HTERT RPE-1 (cell line): ENCODE measurements around the gene DGAT2.

ENCODE experiments used
- in situ Hi-C: fragments of 300-500 bp; cut with MboI; formaldehyde crosslinking; loops from 4 replicates; pipeline ENCODE4 v1.14.3; 2020; ENCODE audit warnings: low sequenced_read_pairs

The DGAT2 gene

GRCh38 chr11:75800136-75800675 lies 31.6 kb downstream of the DGAT2 start:
- in situ Hi-C loops: no loop called here

- in situ Hi-C loops: no loop called here
These were observed 32.3 kb downstream of the DGAT2 start for GRCh38 chr11:75800728-75801361.

GRCh38 chr11:75801362-75802020 lies 32.9 kb downstream of the DGAT2 start:
- in situ Hi-C loops: no loop called here

GRCh38 chr11:75802021-75802912 lies 33.7 kb downstream of the DGAT2 start:
- in situ Hi-C loops: no loop called here

- in situ Hi-C loops: no loop called here
These were observed 34.6 kb downstream of the DGAT2 start for GRCh38 chr11:75802913-75803820.

GRCh38 chr11:75809111-75809510 lies 40.5 kb downstream of the DGAT2 start:
- in situ Hi-C loops: no loop called here

GRCh38 chr11:75809991-75810390 lies 41.4 kb downstream of the DGAT2 start:
- in situ Hi-C loops: no loop called here

- in situ Hi-C loops: no loop called here
These were observed 42.2 kb downstream of the DGAT2 start for GRCh38 chr11:75810637-75811390.

GRCh38 chr11:75811485-75811884 lies 42.9 kb downstream of the DGAT2 start:
- in situ Hi-C loops: no loop called here

- in situ Hi-C loops: no loop called here
These were observed 44.0 kb downstream of the DGAT2 start for GRCh38 chr11:75812542-75813040.

- in situ Hi-C loops: no loop called here
These were observed 44.5 kb downstream of the DGAT2 start for GRCh38 chr11:75813124-75813523.

GRCh38 chr11:75813622-75814039 lies 45.1 kb downstream of the DGAT2 start:
- in situ Hi-C loops: no loop called here

GRCh38 chr11:75814363-75814676 lies 45.7 kb downstream of the DGAT2 start:
- in situ Hi-C loops: no loop called here

- in situ Hi-C loops: no loop called here
These were observed 46.2 kb downstream of the DGAT2 start, which contains the start of gene UVRAG for GRCh38 chr11:75814677-75815344. UVRAG (plus strand) TSS chr11:75815210; CDS start chr11:75815408, 198 bp downstream.

GRCh38 chr11:75815345-75816168 lies 47.0 kb downstream of the DGAT2 start:
- in situ Hi-C loops: no loop called here

GRCh38 chr11:75816561-75817239 lies 48.1 kb downstream of the DGAT2 start:
- in situ Hi-C loops: no loop called here

GRCh38 chr11:75820645-75821044 lies 52.1 kb downstream of the DGAT2 start:
- in situ Hi-C loops: no loop called here

GRCh38 chr11:75821202-75821601 lies 52.6 kb downstream of the DGAT2 start:
- in situ Hi-C loops: no loop called here
